Smooth muscle cell (in vitro differentiated cells): ENCODE measurements around the gene ANO10. TPM values are rescaled to one million over a fixed set of nuclear protein-coding genes. Genes with fewer than 3 reads are reported as not detected.

Experiments
- DNase-seq: peaks from one replicate; lab custom pipeline; 2025; ENCODE audit not compliant: unreplicated experiment; lab: John Stamatoyannopoulos, UW
- H2AFZ ChIP-seq: fragments of 200-600 bp; sonication (generic); 2 replicates; pipeline ENCODE4 v1.6.0; 2016; ENCODE audit warnings: antibody characterized with exemption, low read depth, mild to moderate bottlenecking
- H3F3A ChIP-seq: fragments of 200-600 bp; sonication (generic); 2 replicates; pipeline ENCODE4 v1.6.0; 2017; ENCODE audit warnings: antibody characterized with exemption, low read depth
- H3K27ac ChIP-seq: fragments of 200-600 bp; sonication (generic); 2 replicates; pipeline ENCODE4 v1.5.1; 2016; ENCODE audit warnings: low read depth, mild to moderate bottlenecking
- H3K27me3 ChIP-seq: fragments of 200-600 bp; sonication (generic); 2 replicates; pipeline ENCODE4 v1.6.1; 2016; ENCODE audit warnings: low read depth, mild to moderate bottlenecking
- H3K36me3 ChIP-seq: fragments of 200-600 bp; sonication (generic); 2 replicates; pipeline ENCODE4 v1.5.1; 2016; ENCODE audit warnings: low read depth
- H3K4me1 ChIP-seq: fragments of 200-600 bp; sonication (generic); 2 replicates; pipeline ENCODE4 v1.5.1; 2016; ENCODE audit warnings: low read depth
- H3K4me2 ChIP-seq: fragments of 200-600 bp; sonication (generic); 2 replicates; pipeline ENCODE4 v1.6.0; 2016; ENCODE audit warnings: mild to moderate bottlenecking
- H3K4me3 ChIP-seq: fragments of 200-600 bp; sonication (generic); 2 replicates; pipeline ENCODE4 v1.5.1; 2016; ENCODE audit warnings: mild to moderate bottlenecking
- H3K79me2 ChIP-seq: fragments of 200-600 bp; sonication (generic); 2 replicates; pipeline ENCODE4 v1.6.0; 2016; ENCODE audit warnings: low read depth, mild to moderate bottlenecking
- H3K9ac ChIP-seq: fragments of 200-600 bp; sonication (generic); 2 replicates; pipeline ENCODE4 v1.6.0; 2016; ENCODE audit warnings: low read depth
- H3K9me3 ChIP-seq: fragments of 200-600 bp; sonication (generic); replicated peaks from 2 replicates; pipeline ENCODE4 v1.5.1; 2016; ENCODE audit warnings: low read depth
- H4K20me1 ChIP-seq: fragments of 200-600 bp; sonication (generic); 2 replicates; pipeline ENCODE4 v1.6.0; 2016; ENCODE audit warnings: low read depth
- CTCF ChIP-seq: fragments of 200-600 bp; sonication (generic); IDR thresholded peaks from 2 replicates; pipeline ENCODE4 v1.5.1; 2017; ENCODE audit warnings: borderline replicate concordance, mild to moderate bottlenecking, antibody characterized with exemption; ENCODE audit not compliant: insufficient read depth, poor library complexity, severe bottlenecking
- WGBS: methylation state at CpG from one replicate; pipeline ENCODE4 v1.1.7; 2016; ENCODE audit warnings: low lambda C conversion rate; 5-methylcytosine and 5-hydroxymethylcytosine counted together
- polyA plus RNA-seq: library from polyadenylated mRNA; unstranded; fragments of >200 nt; fragmentation: Nextera tagmentation; extraction: Ambion mirVana; gene quantifications from 2 replicates; pipeline ENCODE4 v1.2.1, GENCODE V29; 2016
- total RNA-seq: library from RNA; depleted of rRNA; stranded (reverse); fragments of >200 nt; gene quantifications from 2 replicates; pipeline ENCODE4 v1.2.3, GENCODE V29; 2014

ANO10 gene
- total and polyA plus RNA-seq, 2 experiments from 2014 or later, result 19.2 to 25.3 TPM

- H3K4me3 ChIP-seq, result no peak overlapping the region
- H3K9ac ChIP-seq, result no peak overlapping the region
- no peaks in the 10 kb centered on the region for H3K27me3 ChIP-seq
- no peak for TF ChIP-seq CTCF
- peaks cover 27% of the 10 kb centered on the region for H3K36me3 ChIP-seq
- H3K79me2 ChIP-seq, result no peaks in the 10 kb centered on the region
- no peaks in the 10 kb centered on the region for H4K20me1 ChIP-seq
- no peak overlapping the region for H3K4me2 ChIP-seq
- H3F3A ChIP-seq, result no peaks in the 10 kb centered on the region
- H3K27ac ChIP-seq, result no peak overlapping the region
- H3K9me3 ChIP-seq, result peaks cover 2% of the 10 kb centered on the region
- no peaks in the 10 kb centered on the region for H3K4me1 ChIP-seq
- DNase-seq, result no peak
- no peak overlapping the region for H2AFZ ChIP-seq
- WGBS, result 90% methylated on average over 3 of the region's 3 CpGs
These were observed 278.0 kb downstream of the ANO10 start for GRCh38 chr3:43343815-43344214.

- no peak for DNase-seq
- WGBS, result 90% methylated on average over 4 of the region's 4 CpGs
- Histone ChIP-seq H3K79me2 (no peaks in the 10 kb centered on the region), H4K20me1 (no peaks in the 10 kb centered on the region), H3F3A (no peaks in the 10 kb centered on the region), H3K36me3 (peaks cover 33% of the 10 kb centered on the region), H3K4me2 (no peak overlapping the region), H3K4me1 (no peaks in the 10 kb centered on the region), H2AFZ (no peak overlapping the region), H3K27me3 (no peaks in the 10 kb centered on the region), H3K9ac (no peak overlapping the region), H3K9me3 (peaks cover 9% of the 10 kb centered on the region), H3K27ac (no peak overlapping the region), H3K4me3 (no peak overlapping the region)
- TF ChIP-seq CTCF, result no peak
These were observed 278.6 kb downstream of the ANO10 start for GRCh38 chr3:43343185-43343584.

- peaks cover 17% of the 10 kb centered on the region for H3K9me3 ChIP-seq
- no peak for DNase-seq
- no peaks in the 10 kb centered on the region for H3K4me1 ChIP-seq
- H3K36me3 ChIP-seq, result peaks cover 41% of the 10 kb centered on the region
- H3K4me3 ChIP-seq, result no peak overlapping the region
- H3K9ac ChIP-seq, result no peak overlapping the region
- H2AFZ ChIP-seq, result no peak overlapping the region
- no peak overlapping the region for H3K4me2 ChIP-seq
- no peaks in the 10 kb centered on the region for H3K27me3 ChIP-seq
- H3K27ac ChIP-seq, result no peak overlapping the region
- TF ChIP-seq CTCF, result no peak
- no peaks in the 10 kb centered on the region for H3F3A ChIP-seq
- no peaks in the 10 kb centered on the region for H4K20me1 ChIP-seq
- 97% methylated on average over 2 of the region's 2 CpGs for WGBS
- H3K79me2 ChIP-seq, result no peaks in the 10 kb centered on the region
These were observed 280.0 kb downstream of the ANO10 start for GRCh38 chr3:43341788-43342187.

GRCh38 chr3:43340403-43340802, 281.4 kb downstream of the ANO10 start:
- Histone ChIP-seq H3K9me3 (peaks cover 22% of the 10 kb centered on the region), H3K27me3 (no peaks in the 10 kb centered on the region), H3F3A (no peaks in the 10 kb centered on the region), H3K4me1 (no peaks in the 10 kb centered on the region), H3K9ac (no peak overlapping the region), H3K4me3 (no peak overlapping the region), H3K79me2 (peaks cover 1% of the 10 kb centered on the region), H4K20me1 (no peaks in the 10 kb centered on the region), H3K27ac (no peak overlapping the region), H3K36me3 (peaks cover 47% of the 10 kb centered on the region), H2AFZ (no peak overlapping the region), H3K4me2 (no peak overlapping the region)
- WGBS, result 97% methylated on average over 7 of the region's 7 CpGs
- no peak for DNase-seq
- no peak for TF ChIP-seq CTCF
